ENCODE results near the gene TMEM106B.
"Not testable (repeated sequence)": the region's sequence is repeated elsewhere in the genome, so short reads cannot be mapped to it uniquely, and the experiment has no call there.

The TMEM106B gene

DNA sequence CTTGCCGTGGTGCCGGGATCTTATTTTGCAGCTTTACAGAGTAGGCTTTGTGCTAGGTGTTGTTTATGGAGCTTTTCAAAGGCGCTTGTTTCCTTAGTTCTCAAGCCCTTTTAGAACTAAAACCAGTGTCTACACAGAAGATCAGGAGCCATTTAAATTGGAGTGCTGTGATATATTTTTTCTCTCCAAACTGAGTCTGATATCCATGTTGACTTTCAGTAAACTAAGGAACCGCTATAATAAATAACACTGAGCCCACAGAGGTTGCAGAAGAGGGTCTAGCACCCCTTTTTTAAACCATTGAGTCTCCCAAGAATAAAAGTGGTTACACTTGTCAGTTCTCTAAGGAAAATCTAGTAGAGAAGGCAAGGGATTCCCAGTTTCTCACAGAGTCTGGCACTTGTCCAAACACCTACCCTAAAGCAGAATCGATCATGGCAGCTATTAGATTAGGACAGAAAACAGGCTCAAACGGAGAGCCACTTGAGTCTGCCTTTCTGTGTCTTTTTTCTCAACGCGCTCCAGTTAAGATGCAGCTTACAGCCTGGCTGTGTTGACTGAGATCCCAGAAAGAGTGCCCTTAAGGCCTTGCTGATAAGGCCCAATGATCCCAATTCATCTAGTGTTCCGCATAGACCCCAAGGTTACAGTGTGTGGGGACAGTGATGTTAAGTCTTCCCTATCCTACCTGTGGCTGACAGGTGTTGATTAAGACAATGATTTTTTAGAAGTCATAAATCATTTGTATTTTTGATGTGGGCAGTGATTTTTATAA, 804 bp downstream of the TMEM106B start:
- TF ChIP-seq, protein P1, sequence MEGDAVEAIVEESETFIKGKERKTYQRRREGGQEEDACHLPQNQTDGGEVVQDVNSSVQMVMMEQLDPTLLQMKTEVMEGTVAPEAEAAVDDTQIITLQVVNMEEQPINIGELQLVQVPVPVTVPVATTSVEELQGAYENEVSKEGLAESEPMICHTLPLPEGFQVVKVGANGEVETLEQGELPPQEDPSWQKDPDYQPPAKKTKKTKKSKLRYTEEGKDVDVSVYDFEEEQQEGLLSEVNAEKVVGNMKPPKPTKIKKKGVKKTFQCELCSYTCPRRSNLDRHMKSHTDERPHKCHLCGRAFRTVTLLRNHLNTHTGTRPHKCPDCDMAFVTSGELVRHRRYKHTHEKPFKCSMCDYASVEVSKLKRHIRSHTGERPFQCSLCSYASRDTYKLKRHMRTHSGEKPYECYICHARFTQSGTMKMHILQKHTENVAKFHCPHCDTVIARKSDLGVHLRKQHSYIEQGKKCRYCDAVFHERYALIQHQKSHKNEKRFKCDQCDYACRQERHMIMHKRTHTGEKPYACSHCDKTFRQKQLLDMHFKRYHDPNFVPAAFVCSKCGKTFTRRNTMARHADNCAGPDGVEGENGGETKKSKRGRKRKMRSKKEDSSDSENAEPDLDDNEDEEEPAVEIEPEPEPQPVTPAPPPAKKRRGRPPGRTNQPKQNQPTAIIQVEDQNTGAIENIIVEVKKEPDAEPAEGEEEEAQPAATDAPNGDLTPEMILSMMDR (IDR thresholded peaks at IDR 0.05; ENCODE audit: extremely low read depth, insufficient read depth, missing control alignments), result no peak
- no peak for DNase-seq (ENCODE audit: low spot score)
- in situ Hi-C loops (cut with MboI; ENCODE audit: low pct_unique_long_range_greater_than_20kb, low sequenced_read_pairs, unreplicated experiment), result no loop called here

DNA sequence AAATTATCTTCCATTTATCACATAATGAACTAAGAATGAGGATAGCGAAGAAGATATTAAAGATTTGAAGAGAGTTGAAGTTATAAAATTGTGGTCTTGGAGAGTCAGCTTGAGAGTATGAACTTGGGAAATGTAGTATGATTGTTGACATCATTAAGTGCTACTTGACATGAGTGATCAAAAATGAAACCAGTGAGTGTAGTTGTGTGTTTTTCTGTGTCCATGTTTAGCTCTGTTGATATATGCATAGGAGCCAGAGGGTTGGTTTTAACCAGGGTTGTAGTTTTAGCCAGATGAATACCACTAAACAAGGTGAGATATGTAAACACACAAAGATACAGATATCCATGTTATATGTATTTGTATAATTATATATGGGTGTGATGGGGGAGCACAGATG, 6.2 kb downstream of the TMEM106B start:
- TF ChIP-seq, protein P1 (IDR thresholded peaks at IDR 0.05; ENCODE audit: extremely low read depth, insufficient read depth, missing control alignments), result no peak
- no peak for DNase-seq (ENCODE audit: low spot score)
- in situ Hi-C loops (cut with MboI; ENCODE audit: low pct_unique_long_range_greater_than_20kb, low sequenced_read_pairs, unreplicated experiment), result no loop called here

DNA sequence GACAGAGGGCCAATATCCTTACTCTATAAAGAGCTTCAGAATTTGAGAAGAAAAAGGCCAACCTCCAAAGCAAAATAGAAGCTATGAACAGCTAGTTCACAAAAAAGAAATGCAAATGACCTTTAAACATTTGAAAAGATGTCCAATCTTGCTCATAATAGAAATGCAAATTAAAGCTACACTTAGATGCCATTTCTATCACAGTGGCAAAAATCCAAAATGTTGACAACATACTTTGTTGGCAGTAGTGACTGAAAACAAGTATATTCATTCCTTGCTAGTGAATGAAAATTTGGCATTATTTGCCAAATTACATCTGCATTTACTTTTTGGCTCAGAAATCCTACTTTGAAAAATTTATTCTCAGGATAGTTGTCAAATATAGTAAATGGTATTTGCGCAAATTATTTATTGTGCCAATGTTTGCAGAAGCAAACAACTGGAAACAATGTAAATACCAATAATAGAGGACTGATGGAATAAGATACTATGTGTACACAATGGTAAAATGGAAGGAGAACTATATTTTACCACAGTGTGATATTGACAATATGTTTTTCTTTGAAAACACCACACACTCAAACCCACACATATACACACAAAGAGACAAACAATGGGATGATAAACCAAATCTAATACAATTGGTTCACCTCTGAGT, 9.4 kb downstream of the TMEM106B start:
- in situ Hi-C loops (cut with MboI; ENCODE audit: low pct_unique_long_range_greater_than_20kb, low sequenced_read_pairs, unreplicated experiment), result no loop called here
- TF ChIP-seq, protein P1 (IDR thresholded peaks at IDR 0.05; ENCODE audit: extremely low read depth, insufficient read depth, missing control alignments), result no peak

DNA sequence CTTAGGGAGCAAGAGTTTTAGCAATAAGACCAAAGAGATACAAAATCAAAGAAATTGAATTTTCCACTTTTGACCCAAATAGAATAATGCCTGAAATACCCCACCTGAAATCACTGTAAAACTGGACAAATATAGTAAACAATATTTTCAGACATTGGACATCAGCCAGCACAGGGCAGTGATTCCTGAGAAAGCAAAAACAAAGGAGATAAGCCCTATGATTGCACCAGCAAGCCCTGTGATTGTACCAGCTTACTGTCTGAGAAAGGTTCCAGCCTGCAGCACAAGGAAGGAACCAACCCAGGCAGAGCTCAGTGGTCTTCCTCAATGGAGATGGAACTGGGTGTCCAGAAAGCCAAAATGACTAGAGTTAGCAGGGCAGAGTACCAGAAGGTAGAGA, 10.3 kb downstream of the TMEM106B start:
- no peak for DNase-seq (ENCODE audit: low spot score)
- in situ Hi-C loops (cut with MboI; ENCODE audit: low pct_unique_long_range_greater_than_20kb, low sequenced_read_pairs, unreplicated experiment), result no loop called here
- TF ChIP-seq, protein P1 (IDR thresholded peaks at IDR 0.05; ENCODE audit: extremely low read depth, insufficient read depth, missing control alignments), result no peak

More for the DNA sequence above, 9.4 kb downstream of the TMEM106B start:
- no peak for DNase-seq (ENCODE audit: low spot score)

DNA sequence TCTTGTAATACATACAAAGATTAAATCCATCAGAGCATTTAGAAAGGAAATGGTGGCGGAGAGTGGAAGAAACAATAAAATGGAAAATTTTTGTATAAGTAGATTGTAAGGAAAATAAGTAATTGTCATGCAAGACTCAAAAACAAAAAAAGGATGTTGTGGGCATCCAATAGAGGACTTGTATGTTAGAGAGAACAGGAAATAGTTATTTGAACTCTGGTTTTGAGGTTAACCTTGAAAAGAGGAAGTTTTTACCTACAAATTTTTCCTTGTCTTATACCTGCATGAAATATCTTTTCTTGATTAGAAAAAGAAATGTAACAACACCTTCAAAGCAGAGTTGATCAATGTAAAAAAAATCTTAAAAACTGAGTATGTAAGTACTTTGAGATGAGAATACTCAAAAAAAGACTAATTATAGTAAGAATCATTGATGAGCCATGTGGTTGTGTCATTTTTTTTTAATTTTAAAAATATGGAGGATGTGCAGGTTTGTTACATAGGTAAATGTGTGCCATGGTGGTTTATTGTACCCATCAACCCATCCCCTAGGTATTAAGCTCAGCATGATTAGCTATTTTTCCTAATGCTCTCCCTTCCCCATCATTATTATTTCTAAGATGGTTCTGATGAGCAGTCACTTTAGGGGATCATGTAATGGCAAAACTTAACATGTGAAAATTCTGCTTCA, 11.9 kb downstream of the TMEM106B start:
- in situ Hi-C loops (cut with MboI; ENCODE audit: low pct_unique_long_range_greater_than_20kb, low sequenced_read_pairs, unreplicated experiment), result no loop called here
- no peak for DNase-seq (ENCODE audit: low spot score)
- TF ChIP-seq, protein P1 (IDR thresholded peaks at IDR 0.05; ENCODE audit: extremely low read depth, insufficient read depth, missing control alignments), result no peak

DNA sequence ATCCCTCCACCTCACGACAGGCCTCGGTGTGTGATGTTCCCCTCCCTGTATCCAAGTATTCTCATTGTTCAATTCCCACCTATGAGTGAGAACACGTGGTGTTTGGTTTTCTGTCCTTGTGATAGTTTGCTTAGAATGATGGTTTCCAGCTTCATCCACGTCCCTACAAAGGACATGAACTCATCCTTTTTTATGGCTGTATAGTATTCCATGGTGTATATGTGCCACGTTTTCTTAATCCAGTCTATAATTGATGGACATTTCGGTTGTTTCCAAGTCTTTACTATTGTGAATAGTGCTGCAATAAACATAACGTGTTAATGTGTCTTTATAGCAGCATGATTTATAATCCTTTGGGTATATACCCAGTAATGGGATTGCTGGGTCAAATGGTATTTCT, 13.9 kb downstream of the TMEM106B start:
- DNase-seq (ENCODE audit: low spot score); in situ Hi-C loops (cut with MboI; ENCODE audit: low pct_unique_long_range_greater_than_20kb, low sequenced_read_pairs, unreplicated experiment): not testable (repeated sequence)

DNA sequence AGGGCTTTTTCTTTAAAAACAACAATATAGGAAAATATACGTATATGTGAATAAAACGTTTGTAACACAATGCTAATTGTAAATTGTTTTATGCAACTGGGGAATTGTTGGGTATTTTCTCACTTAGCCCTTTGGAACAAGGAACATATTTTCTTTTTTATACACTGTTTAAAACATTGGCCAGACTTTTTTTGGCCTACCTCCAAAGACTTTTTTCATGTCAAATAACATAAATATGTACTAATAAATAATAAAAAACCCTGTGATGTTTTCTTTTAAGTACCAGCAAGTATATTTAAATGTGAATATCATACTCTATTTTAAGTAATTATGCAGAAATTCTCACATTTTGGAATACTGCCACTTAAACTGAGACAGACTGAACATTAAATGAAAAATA, 15.7 kb downstream of the TMEM106B start:
- in situ Hi-C loops (cut with MboI; ENCODE audit: low pct_unique_long_range_greater_than_20kb, low sequenced_read_pairs, unreplicated experiment), result no loop called here
- TF ChIP-seq, protein P1 (IDR thresholded peaks at IDR 0.05; ENCODE audit: extremely low read depth, insufficient read depth, missing control alignments), result no peak
- DNase-seq (ENCODE audit: low spot score), result no peak

All from GM13977 (cell line).